ENCODE data around the gene S100A6.
"Not testable (repeated sequence)": the region's sequence is repeated elsewhere in the genome, so short reads cannot be mapped to it uniquely, and the experiment has no call there.

The S100A6 gene

DNA sequence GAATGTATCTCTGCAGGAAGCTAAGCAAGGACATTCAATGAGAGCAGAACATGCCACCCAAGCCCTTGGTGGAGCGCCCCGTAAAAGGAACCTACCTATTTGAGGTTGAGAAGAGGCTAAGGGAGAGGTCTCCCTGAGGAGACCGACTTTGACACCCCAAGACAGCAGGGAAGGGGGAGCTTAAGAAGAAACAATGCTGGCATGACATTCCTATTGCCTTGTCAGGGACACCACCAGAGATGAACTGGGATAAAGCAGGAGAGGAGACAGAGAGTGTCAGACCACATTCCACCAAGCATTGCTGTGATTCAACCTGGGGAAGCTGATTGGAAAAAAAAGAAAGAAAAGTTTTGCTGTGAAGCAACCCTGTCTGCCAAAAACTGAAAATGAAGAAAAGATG, 43.1 kb upstream of the S100A6 start:
- Histone ChIP-seq H3K4me2 (ENCODE audit: insufficient read depth, low read length) (no peak overlapping the region), H3K4me1 (ENCODE audit: insufficient read depth, low read length) (no peaks in the 10 kb centered on the region), H3K27ac (ENCODE audit: low read length) (no peak overlapping the region), H3K79me2 (ENCODE audit: insufficient read depth, low read length) (no peaks in the 10 kb centered on the region), H3K9me3 (ENCODE audit: insufficient read depth, low read length, severe bottlenecking) (no peaks in the 10 kb centered on the region), H3K9ac (ENCODE audit: low read depth, low read length) (no peak overlapping the region), H3K27me3 (ENCODE audit: insufficient read depth, low read length, poor library complexity) (no peaks in the 10 kb centered on the region), H4K20me1 (ENCODE audit: insufficient read depth, low read length) (no peaks in the 10 kb centered on the region), H3K36me3 (ENCODE audit: insufficient read depth, low read length) (no peaks in the 10 kb centered on the region), H2AFZ (ENCODE audit: low read depth, low read length) (no peak overlapping the region), H3K4me3 (ENCODE audit: low read depth in 1 of 2, low read length in 2 of 2) (no peak overlapping the region)
- ATAC-seq (ENCODE audit: insufficient read depth, low read depth), result no peak
- DNase-seq, result no peak
- no peak for TF ChIP-seq EZH2 (IDR thresholded peaks at IDR 0.05; ENCODE audit: borderline replicate concordance, low read depth, low read length, severe bottlenecking)
- TF ChIP-seq, protein P1, sequence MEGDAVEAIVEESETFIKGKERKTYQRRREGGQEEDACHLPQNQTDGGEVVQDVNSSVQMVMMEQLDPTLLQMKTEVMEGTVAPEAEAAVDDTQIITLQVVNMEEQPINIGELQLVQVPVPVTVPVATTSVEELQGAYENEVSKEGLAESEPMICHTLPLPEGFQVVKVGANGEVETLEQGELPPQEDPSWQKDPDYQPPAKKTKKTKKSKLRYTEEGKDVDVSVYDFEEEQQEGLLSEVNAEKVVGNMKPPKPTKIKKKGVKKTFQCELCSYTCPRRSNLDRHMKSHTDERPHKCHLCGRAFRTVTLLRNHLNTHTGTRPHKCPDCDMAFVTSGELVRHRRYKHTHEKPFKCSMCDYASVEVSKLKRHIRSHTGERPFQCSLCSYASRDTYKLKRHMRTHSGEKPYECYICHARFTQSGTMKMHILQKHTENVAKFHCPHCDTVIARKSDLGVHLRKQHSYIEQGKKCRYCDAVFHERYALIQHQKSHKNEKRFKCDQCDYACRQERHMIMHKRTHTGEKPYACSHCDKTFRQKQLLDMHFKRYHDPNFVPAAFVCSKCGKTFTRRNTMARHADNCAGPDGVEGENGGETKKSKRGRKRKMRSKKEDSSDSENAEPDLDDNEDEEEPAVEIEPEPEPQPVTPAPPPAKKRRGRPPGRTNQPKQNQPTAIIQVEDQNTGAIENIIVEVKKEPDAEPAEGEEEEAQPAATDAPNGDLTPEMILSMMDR (IDR thresholded peaks at IDR 0.05; ENCODE audit: borderline replicate concordance, extremely low read depth, low read length, poor library complexity, severe bottlenecking), result no peak

DNA sequence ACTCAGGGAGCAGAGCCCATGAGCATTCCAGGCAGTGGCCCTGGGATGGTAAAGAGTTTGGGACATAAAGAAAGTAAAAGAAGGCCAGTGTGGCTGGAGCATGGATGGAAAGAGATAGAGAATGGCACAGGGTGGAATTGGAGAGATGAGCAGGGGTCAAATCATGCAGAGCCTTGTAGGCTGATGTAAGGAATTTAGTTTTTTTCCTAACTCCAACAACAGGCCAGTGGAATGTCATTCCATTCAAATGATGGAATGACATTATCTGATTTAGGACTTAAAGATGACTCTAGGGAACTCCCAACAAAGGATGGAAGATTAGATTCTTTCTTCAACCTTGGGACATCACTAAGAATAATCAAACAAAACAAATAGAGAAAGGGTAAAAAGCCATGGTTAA, 42.7 kb upstream of the S100A6 start:
- Histone ChIP-seq H3K9ac (ENCODE audit: low read depth, low read length) (no peak overlapping the region), H3K4me1 (ENCODE audit: insufficient read depth, low read length) (no peaks in the 10 kb centered on the region), H2AFZ (ENCODE audit: low read depth, low read length) (no peak overlapping the region), H4K20me1 (ENCODE audit: insufficient read depth, low read length) (no peaks in the 10 kb centered on the region), H3K79me2 (ENCODE audit: insufficient read depth, low read length) (no peaks in the 10 kb centered on the region), H3K4me3 (ENCODE audit: low read depth in 1 of 2, low read length in 2 of 2) (no peak overlapping the region), H3K27me3 (ENCODE audit: insufficient read depth, low read length, poor library complexity) (no peaks in the 10 kb centered on the region), H3K36me3 (ENCODE audit: insufficient read depth, low read length) (no peaks in the 10 kb centered on the region), H3K4me2 (ENCODE audit: insufficient read depth, low read length) (no peak overlapping the region), H3K27ac (ENCODE audit: low read length) (no peak overlapping the region), H3K9me3 (ENCODE audit: insufficient read depth, low read length, severe bottlenecking) (no peaks in the 10 kb centered on the region)
- DNase-seq (no peak), ATAC-seq (ENCODE audit: insufficient read depth, low read depth) (no peak)
- TF ChIP-seq EZH2 (IDR thresholded peaks at IDR 0.05; ENCODE audit: borderline replicate concordance, low read depth, low read length, severe bottlenecking), result no peak
- TF ChIP-seq, protein P1 (IDR thresholded peaks at IDR 0.05; ENCODE audit: borderline replicate concordance, extremely low read depth, low read length, poor library complexity, severe bottlenecking), result no peak

DNA sequence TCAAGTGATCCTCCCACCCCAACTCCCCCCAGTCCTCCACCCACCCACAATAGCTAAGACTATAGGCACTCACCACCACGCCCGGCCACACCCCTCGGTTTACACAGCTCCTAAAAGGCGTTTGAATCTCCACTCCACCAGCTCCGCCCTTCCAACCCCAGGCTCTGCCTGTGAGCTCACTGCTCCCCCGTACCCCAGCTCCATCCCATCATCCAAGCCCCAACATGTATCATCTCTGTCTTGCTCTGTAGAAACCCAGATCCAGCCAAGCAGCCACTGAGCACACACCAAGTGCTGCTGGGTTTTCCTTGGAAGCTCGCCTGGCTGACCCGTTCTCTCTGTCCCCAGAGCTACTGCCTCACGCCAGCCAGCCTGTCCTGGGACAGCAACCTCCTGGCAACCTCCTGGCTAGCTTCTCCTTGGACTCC, 41.8 kb upstream of the S100A6 start:
- Histone ChIP-seq H3K27ac (ENCODE audit: low read length) (no peak overlapping the region), H2AFZ (ENCODE audit: low read depth, low read length) (no peak overlapping the region), H3K4me1 (ENCODE audit: insufficient read depth, low read length) (no peaks in the 10 kb centered on the region), H3K27me3 (ENCODE audit: insufficient read depth, low read length, poor library complexity) (no peaks in the 10 kb centered on the region), H3K4me2 (ENCODE audit: insufficient read depth, low read length) (no peak overlapping the region), H4K20me1 (ENCODE audit: insufficient read depth, low read length) (no peaks in the 10 kb centered on the region), H3K9me3 (ENCODE audit: insufficient read depth, low read length, severe bottlenecking) (no peaks in the 10 kb centered on the region), H3K36me3 (ENCODE audit: insufficient read depth, low read length) (no peaks in the 10 kb centered on the region), H3K4me3 (ENCODE audit: low read depth in 1 of 2, low read length in 2 of 2) (no peak overlapping the region), H3K9ac (ENCODE audit: low read depth, low read length) (no peak overlapping the region), H3K79me2 (ENCODE audit: insufficient read depth, low read length) (no peaks in the 10 kb centered on the region)
- no peak for ATAC-seq (ENCODE audit: insufficient read depth, low read depth)
- no peak for DNase-seq
- TF ChIP-seq, protein P1 (IDR thresholded peaks at IDR 0.05; ENCODE audit: borderline replicate concordance, extremely low read depth, low read length, poor library complexity, severe bottlenecking), result no peak
- TF ChIP-seq EZH2 (IDR thresholded peaks at IDR 0.05; ENCODE audit: borderline replicate concordance, low read depth, low read length, severe bottlenecking), result no peak

DNA sequence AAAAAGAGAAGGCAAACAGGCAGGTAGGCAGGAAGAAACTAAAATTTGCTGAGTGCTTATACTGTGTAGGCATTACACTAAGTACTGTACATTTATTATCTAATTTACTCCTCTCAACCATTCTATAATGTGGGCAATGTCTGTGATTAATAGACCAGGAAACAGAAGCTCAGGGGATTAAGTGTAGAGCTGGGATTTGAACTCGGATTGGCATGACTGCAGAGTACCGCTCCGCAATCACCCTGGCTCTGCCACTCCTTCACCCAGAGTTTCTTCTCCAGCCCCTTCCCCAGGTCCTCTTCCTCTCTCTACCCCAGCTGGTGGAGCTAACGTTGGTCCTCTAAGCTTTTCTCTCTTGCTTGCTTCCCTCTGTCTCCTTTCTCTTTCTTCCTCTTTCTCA, 41.3 kb upstream of the S100A6 start:
- no peaks in the 10 kb centered on the region for H3K36me3 ChIP-seq (ENCODE audit: insufficient read depth, low read length)
- H4K20me1 ChIP-seq (ENCODE audit: insufficient read depth, low read length), result no peaks in the 10 kb centered on the region
- DNase-seq (no peak), ATAC-seq (ENCODE audit: insufficient read depth, low read depth) (no peak)
- H3K4me3 ChIP-seq (ENCODE audit: low read depth in 1 of 2, low read length in 2 of 2), result no peak overlapping the region
- no peak overlapping the region for H2AFZ ChIP-seq (ENCODE audit: low read depth, low read length)
- H3K4me1 ChIP-seq (ENCODE audit: insufficient read depth, low read length), result no peaks in the 10 kb centered on the region
- H3K27me3 ChIP-seq (ENCODE audit: insufficient read depth, low read length, poor library complexity), result no peaks in the 10 kb centered on the region
- no peak overlapping the region for H3K9ac ChIP-seq (ENCODE audit: low read depth, low read length)
- H3K4me2 ChIP-seq (ENCODE audit: insufficient read depth, low read length), result no peak overlapping the region
- TF ChIP-seq EZH2 (IDR thresholded peaks at IDR 0.05; ENCODE audit: borderline replicate concordance, low read depth, low read length, severe bottlenecking), result no peak
- TF ChIP-seq, protein P1 (IDR thresholded peaks at IDR 0.05; ENCODE audit: borderline replicate concordance, extremely low read depth, low read length, poor library complexity, severe bottlenecking), result no peak
- no peak overlapping the region for H3K27ac ChIP-seq (ENCODE audit: low read length)
- H3K79me2 ChIP-seq (ENCODE audit: insufficient read depth, low read length), result no peaks in the 10 kb centered on the region
- no peaks in the 10 kb centered on the region for H3K9me3 ChIP-seq (ENCODE audit: insufficient read depth, low read length, severe bottlenecking)

DNA sequence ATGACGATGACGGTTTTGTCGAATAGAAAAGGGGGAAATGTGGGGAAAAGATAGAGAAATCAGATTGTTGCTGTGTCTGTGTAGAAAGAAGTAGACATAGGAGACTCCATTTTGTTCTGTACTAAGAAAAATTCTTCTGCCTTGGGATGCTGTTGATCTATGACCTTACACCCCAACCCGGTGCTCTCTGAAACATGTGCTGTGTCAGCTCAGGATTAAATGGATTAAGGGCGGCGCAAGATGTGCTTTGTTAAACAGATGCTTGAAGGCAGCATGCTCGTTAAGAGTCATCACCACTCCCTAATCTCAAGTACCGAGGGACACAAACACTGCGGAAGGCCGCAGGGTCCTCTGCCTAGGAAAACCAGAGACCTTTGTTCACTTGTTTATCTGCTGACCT, 39.7 kb upstream of the S100A6 start:
- H3K27ac ChIP-seq (ENCODE audit: low read length); H3K79me2 ChIP-seq (ENCODE audit: insufficient read depth, low read length); H2AFZ ChIP-seq (ENCODE audit: low read depth, low read length); H3K9ac ChIP-seq (ENCODE audit: low read depth, low read length); H4K20me1 ChIP-seq (ENCODE audit: insufficient read depth, low read length); H3K36me3 ChIP-seq (ENCODE audit: insufficient read depth, low read length); H3K9me3 ChIP-seq (ENCODE audit: insufficient read depth, low read length, severe bottlenecking); ATAC-seq (ENCODE audit: insufficient read depth, low read depth); DNase-seq; H3K4me1 ChIP-seq (ENCODE audit: insufficient read depth, low read length); H3K27me3 ChIP-seq (ENCODE audit: insufficient read depth, low read length, poor library complexity); H3K4me3 ChIP-seq (ENCODE audit: low read depth in 1 of 2, low read length in 2 of 2); H3K4me2 ChIP-seq (ENCODE audit: insufficient read depth, low read length): not testable (repeated sequence)

Measured in DND-41 (cell line).